Endothelial cell of umbilical vein (primary cell): ENCODE results near the gene LMO7. TPM values are rescaled to one million over a fixed set of nuclear protein-coding genes. Genes with fewer than 3 reads are reported as not detected.

Experiments
- BruUV-seq: library from RNA; stranded (reverse); fragments of 400-500 nt; replicated peaks from 2 replicates; lab custom pipeline; 2021; lab: Mats Ljungman, UMichigan
- CTCF ChIA-PET: fragments of 300-600, 350-600 bp; sonication (Branson Sonifier 250); formaldehyde crosslinking; loops from one replicate; lab custom pipeline; 2021; ENCODE audit warnings: antibody characterized with exemption, inconsistent platforms; lab: Charles Lee
- POLR2A ChIA-PET: fragments of 300-600, 350-600 bp; sonication (Branson Sonifier 250); formaldehyde crosslinking; loops from one replicate; lab custom pipeline; 2021; ENCODE audit warnings: antibody characterized with exemption, inconsistent platforms; lab: Charles Lee
- DNase-seq: peaks from one replicate; pipeline ENCODE4 v3.0.0-alpha.2; 2011; ENCODE audit warnings: low read depth, low spot score
- FAIRE-seq: peaks from 2 replicates; lab custom pipeline; 2011; peaks lifted over from hg19 to GRCh38; lab: Jason Lieb, UNC
- H2AFZ ChIP-seq: 2 replicates; pipeline ENCODE4 v1.6.0; 2012; ENCODE audit warnings: low read depth, low read length, control low read depth, inconsistent platforms
- H3K27ac ChIP-seq: 2 replicates; pipeline ENCODE4 v1.5.1; 2011; ENCODE audit warnings: low read depth, mild to moderate bottlenecking, control low read depth, low read length, moderate library complexity; ENCODE audit not compliant: insufficient read depth
- H3K27me3 ChIP-seq, 2 experiments: 2 replicates each; pipeline versions ENCODE4 v1.6.0 to v1.6.1; 2011; ENCODE audit warnings: low read length in 2 of 2, mixed read lengths in 1 of 2; ENCODE audit not compliant: control insufficient read depth in 2 of 2, insufficient read depth in 2 of 2
- H3K36me3 ChIP-seq, 2 experiments: 2 replicates in 1 of 2; 3 replicates in 1 of 2; pipeline ENCODE4 v1.5.1; 2011; ENCODE audit warnings: low read length in 2 of 2, mild to moderate bottlenecking in 1 of 2, moderate library complexity in 1 of 2; ENCODE audit not compliant: control insufficient read depth in 2 of 2, insufficient read depth in 2 of 2; ENCODE audit errors: extremely low read depth in 1 of 2
- H3K4me1 ChIP-seq: 3 replicates; pipeline ENCODE4 v1.5.1; 2011; ENCODE audit warnings: mild to moderate bottlenecking, low read length; ENCODE audit not compliant: control insufficient read depth, insufficient read depth; ENCODE audit errors: extremely low read depth
- H3K4me2 ChIP-seq: 2 replicates; pipeline ENCODE4 v1.6.1; 2011; ENCODE audit warnings: low read length, control low read depth, mixed read lengths; ENCODE audit not compliant: insufficient read depth
- H3K4me3 ChIP-seq, 3 experiments: fragments of 200-600 bp in 1 of 3; sonication (generic), shearing (Covaris generic) in 1 of 3; replicated peaks in 1 of 3; 2 replicates each; pipeline ENCODE4 v1.5.1; 2011 to 2016; ENCODE audit warnings: control low read depth in 3 of 3, low read length in 3 of 3, mild to moderate bottlenecking in 2 of 3, inconsistent platforms in 1 of 3, low read depth in 1 of 3, moderate library complexity in 1 of 3; ENCODE audit not compliant: insufficient read depth in 1 of 3
- H3K79me2 ChIP-seq: 2 replicates; pipeline ENCODE4 v1.6.0; 2012; ENCODE audit warnings: low read length, inconsistent platforms; ENCODE audit not compliant: control insufficient read depth, insufficient read depth
- H3K9ac ChIP-seq: replicated peaks from 2 replicates; pipeline ENCODE3; 2011; ENCODE audit warnings: low read length, control low read depth; ENCODE audit not compliant: insufficient read depth; ENCODE audit errors: extremely low read depth
- H3K9me1 ChIP-seq: replicated peaks from 3 replicates; pipeline ENCODE4 v1.6.0; 2011; ENCODE audit warnings: mild to moderate bottlenecking, low read length; ENCODE audit not compliant: control insufficient read depth, insufficient read depth; ENCODE audit errors: extremely low read depth
- H3K9me3 ChIP-seq: replicated peaks from 2 replicates; pipeline ENCODE4 v1.5.1; 2012; ENCODE audit warnings: low read length, inconsistent platforms; ENCODE audit not compliant: control insufficient read depth, insufficient read depth
- H4K20me1 ChIP-seq: replicated peaks from 2 replicates; pipeline ENCODE3; 2011; ENCODE audit warnings: mild to moderate bottlenecking, low read length; ENCODE audit not compliant: control insufficient read depth, insufficient read depth; ENCODE audit errors: extremely low read depth
- CTCF ChIP-seq, 2 donors: IDR thresholded peaks; 1 replicate in 1 of 2; 2 replicates in 1 of 2; pipeline ENCODE4 v1.5.1; 2011; ENCODE audit warnings: low read length in 2 of 2, mild to moderate bottlenecking in 2 of 2, moderate library complexity in 2 of 2, control low read depth in 1 of 2, inconsistent platforms in 1 of 2, low read depth in 1 of 2; ENCODE audit not compliant: insufficient read depth in 1 of 2; ENCODE audit errors: extremely low read depth in 1 of 2
- EZH2 ChIP-seq: IDR thresholded peaks from 2 replicates; pipeline ENCODE4 v1.6.1; 2012; ENCODE audit warnings: borderline replicate concordance, low read depth, mild to moderate bottlenecking, moderate library complexity, low read length, inconsistent platforms; ENCODE audit not compliant: severe bottlenecking
- FOS ChIP-seq: IDR thresholded peaks from 2 replicates; pipeline ENCODE4 v1.6.1; 2011; ENCODE audit warnings: mild to moderate bottlenecking, low read length, moderate library complexity, borderline replicate concordance; ENCODE audit not compliant: insufficient read depth
- GATA2 ChIP-seq: IDR thresholded peaks from 2 replicates; pipeline ENCODE4 v1.7.0; 2011; ENCODE audit warnings: low read depth, mild to moderate bottlenecking, moderate library complexity, mixed read lengths, low read length; ENCODE audit not compliant: insufficient read length, insufficient read depth
- JUN ChIP-seq: IDR thresholded peaks from 2 replicates; pipeline ENCODE4 v1.6.1; 2011; ENCODE audit warnings: borderline replicate concordance, low read depth; ENCODE audit not compliant: insufficient read length, insufficient read depth
- MAX ChIP-seq: IDR thresholded peaks from 2 replicates; pipeline ENCODE4 v1.6.1; 2011; ENCODE audit not compliant: insufficient read depth, insufficient read length
- MYC ChIP-seq: IDR thresholded peaks from one replicate; pipeline ENCODE4 v1.6.1; 2011; ENCODE audit warnings: mild to moderate bottlenecking, low read depth, low read length
- POLR2A ChIP-seq: IDR thresholded peaks from 2 replicates; pipeline ENCODE4 v1.6.1; 2012; ENCODE audit warnings: low read depth, mild to moderate bottlenecking, control low read depth, low read length
- POLR2AphosphoS5 ChIP-seq: IDR thresholded peaks from 2 replicates; pipeline ENCODE4 v1.6.1; 2012; ENCODE audit warnings: low read depth, mild to moderate bottlenecking, control low read depth, low read length, moderate library complexity; ENCODE audit not compliant: insufficient read depth
- dilution Hi-C: fragments of 300-500 bp; cut with MboI; formaldehyde crosslinking; loops from one replicate; pipeline ENCODE4 v1.15.0; 2019; ENCODE audit warnings: low sequenced_read_pairs; ENCODE audit not compliant: extremely low pct_ligation_motif_present
- intact Hi-C: fragments of 100-400 bp; cut with micrococcal nuclease; formaldehyde crosslinking; loops from one replicate; pipeline ENCODE4 v1.10.0; 2022
- polyA plus RNA-seq, 4 experiments: library from polyadenylated mRNA; depleted of rRNA in 3 of 4; stranded (reverse) in 3 of 4; unstranded in 1 of 4; fragments of >200 nt; gene quantifications; 2 replicates each; pipeline versions ENCODE4 v1.2.1 to v1.2.3, GENCODE V29; 2011 to 2012; ENCODE audit warnings: missing spikeins in 1 of 4
- total RNA-seq: library from RNA; stranded (reverse); gene quantifications from 2 replicates; pipeline ENCODE4 v1.2.3, GENCODE V29; 2021

The LMO7 gene
- total and polyA plus RNA-seq, 2 donors (not counting 3 experiments of a cell fraction or from before 2014, with no cell fraction given), result 10.5 to 21.1 TPM

- Histone ChIP-seq H3K79me2 (peaks cover 5% of the 10 kb centered on the region), H3K36me3 (no peaks in the 10 kb centered on the region), H3K27ac (no peak overlapping the region), H3K27me3 (no peaks in the 10 kb centered on the region), H3K9ac (no peak overlapping the region), H3K4me1 (no peaks in the 10 kb centered on the region), H4K20me1 (no peaks in the 10 kb centered on the region), H2AFZ (no peak overlapping the region), H3K4me3 (no peak overlapping the region), H3K9me1 (no peaks in the 10 kb centered on the region), H3K9me3 (no peaks in the 10 kb centered on the region), H3K4me2 (no peak overlapping the region)
- DNase-seq (no peak), FAIRE-seq (no peak)
- BruUV-seq, result no TSS peak
- intact Hi-C loops (no loop called here), dilution Hi-C loops (no loop called here)
- ChIA-PET POLR2A (no interaction called here), CTCF (interaction anchor here (1.7 kb wide), 1 partner anchor 13 kb away, joined by 4 read pairs; no protein-coding TSS in a partner anchor)
- TF ChIP-seq POLR2AphosphoS5 (no peak), FOS (no peak), MYC (no peak), EZH2 (no peak)
These were observed 25.3 kb downstream of the LMO7 start for GRCh38 chr13:75661443-75661842.

- FAIRE-seq, result no peak
- H3K9me3 ChIP-seq, result no peaks in the 10 kb centered on the region
- TF ChIP-seq EZH2 (no peak), POLR2AphosphoS5 (no peak), GATA2 (no peak), FOS (no peak), MYC (no peak), MAX (no peak), POLR2A (no peak), CTCF (IDR thresholded peaks at IDR 0.05; ENCODE audit: extremely low read depth in 1 of 2, insufficient read depth in 1 of 2, low read depth in 1 of 2, low read length in 2 of 2) (no peak), JUN (no peak)
- dilution Hi-C loops (no loop called here), intact Hi-C loops (no loop called here)
- DNase-seq, result no peak
- no peaks in the 10 kb centered on the region for H3K9me1 ChIP-seq
- H3K36me3 ChIP-seq, result no peaks in the 10 kb centered on the region
- H3K4me2 ChIP-seq, result no peak overlapping the region
- no peak overlapping the region for H3K9ac ChIP-seq
- H2AFZ ChIP-seq, result no peak overlapping the region
- BruUV-seq, result no TSS peak
- H3K27me3 ChIP-seq, result no peaks in the 10 kb centered on the region
- H3K4me3 ChIP-seq, result no peak overlapping the region
- POLR2A ChIA-PET, result no interaction called here
- peaks cover 10% of the 10 kb centered on the region for H3K79me2 ChIP-seq
- H3K27ac ChIP-seq, result no peak overlapping the region
- H3K4me1 ChIP-seq, result peaks cover 7% of the 10 kb centered on the region
- H4K20me1 ChIP-seq, result no peaks in the 10 kb centered on the region
- CTCF ChIA-PET, result interaction anchor here (1.5 to 1.9 kb wide), 2 partner anchors 22 to 29 kb away, joined by 4 to 6 read pairs; no protein-coding TSS in a partner anchor
These were observed 30.7 kb downstream of the LMO7 start for GRCh38 chr13:75666646-75667351.
